Testis (tissue), 3 donors: ENCODE results near the gene HMCN2. TPM values are rescaled to one million over a fixed set of nuclear protein-coding genes. Genes with fewer than 3 reads are reported as not detected.

Source experiments
- DNase-seq: peaks from one replicate; pipeline ENCODE4 v3.0.0-alpha.2; 2019
- H3K27ac ChIP-seq, 2 donors: fragments of 200-600 bp; sonication (generic); one replicate each; pipeline ENCODE4 v1.5.1; 2019
- H3K27me3 ChIP-seq: fragments of 200-600 bp; sonication (generic); one replicate; pipeline ENCODE4 v1.5.1; 2019
- H3K36me3 ChIP-seq: fragments of 200-600 bp; sonication (generic); one replicate; pipeline ENCODE4 v1.5.1; 2017; ENCODE audit warnings: low read depth; ENCODE audit errors: missing control alignments
- H3K4me1 ChIP-seq: fragments of 200-600 bp; sonication (generic); one replicate; pipeline ENCODE4 v1.5.1; 2019
- H3K4me3 ChIP-seq, 2 donors: fragments of 200-600 bp; sonication (generic); one replicate each; pipeline ENCODE4 v1.5.1; 2017 to 2019
- H3K9me3 ChIP-seq: fragments of 200-600 bp; sonication (generic); one replicate; pipeline ENCODE4 v1.5.1; 2017
- CTCF ChIP-seq, 3 experiments: fragments of 450-650 bp in 2 of 3; fragments of 200-600 bp in 1 of 3; sonication (generic) in 1 of 3; IDR thresholded peaks; one replicate each; pipeline ENCODE4 v1.5.1; 2016 to 2019; ENCODE audit warnings: antibody characterized with exemption in 3 of 3, mild to moderate bottlenecking in 2 of 3, moderate library complexity in 1 of 3
- POLR2A ChIP-seq: fragments of 450-650 bp; IDR thresholded peaks from one replicate; pipeline ENCODE4 v1.6.1; 2017; ENCODE audit warnings: antibody characterized with exemption, mild to moderate bottlenecking, moderate library complexity
- WGBS, 2 donors: methylation state at CpG; one replicate each; pipeline ENCODE4 v1.1.5; 2018; 5-methylcytosine and 5-hydroxymethylcytosine counted together
- intact Hi-C: fragments of 100-400 bp; cut with DNase I; formaldehyde crosslinking; loops from one replicate; pipeline ENCODE4 v1.15.1; 2023; ENCODE audit warnings: low total_unique reads
- polyA plus RNA-seq: library from polyadenylated mRNA; stranded (reverse); fragments of 350-450 nt; fragmentation: Illumina TruSeq; extraction: RNeasy Lipid Tissue Mini Kit (QIAGEN cat#74804); gene quantifications from one replicate; pipeline ENCODE4 v1.2.3, GENCODE V29; 2014; ENCODE audit warnings: low read depth, low replicate concordance; ENCODE audit not compliant: insufficient read depth
- total RNA-seq, 2 donors: library from RNA; depleted of rRNA; stranded (reverse); fragments of >200 nt; gene quantifications; one replicate each; pipeline ENCODE4 v1.2.3, GENCODE V29; 2016

Gene HMCN2
- total and polyA plus RNA-seq, 3 donors from 2014 or later: 10.2 to 17.7 (median 15.5) TPM

GRCh38 chr9:130310456-130310855 lies 44.9 kb downstream of the HMCN2 start:
- H3K27ac ChIP-seq: no peak overlapping the region
- H3K27me3 ChIP-seq: no peaks in the 10 kb centered on the region
- WGBS, 2 donors: 80 to 96% methylated on average over 3 to 9 of the region's 9 CpGs
- H3K4me1 ChIP-seq: no peaks in the 10 kb centered on the region
- DNase-seq: no peak
- TF ChIP-seq CTCF (IDR thresholded peaks at IDR 0.05) (no peak), POLR2A (no peak)
- intact Hi-C loops: no loop called here
- no peaks in the 10 kb centered on the region for H3K36me3 ChIP-seq
- no peak overlapping the region for H3K4me3 ChIP-seq
- no peaks in the 10 kb centered on the region for H3K9me3 ChIP-seq

- WGBS, 2 donors: 81 to 86% methylated on average over 10 of the region's 10 CpGs
- Histone ChIP-seq H3K4me1 (no peaks in the 10 kb centered on the region), H3K27ac (no peak overlapping the region), H3K27me3 (no peaks in the 10 kb centered on the region), H3K36me3 (no peaks in the 10 kb centered on the region), H3K9me3 (no peaks in the 10 kb centered on the region), H3K4me3 (no peak overlapping the region)
- TF ChIP-seq CTCF (IDR thresholded peaks at IDR 0.05) (no peak), POLR2A (no peak)
- no peak for DNase-seq
- intact Hi-C loops: no loop called here
These were observed 45.4 kb downstream of the HMCN2 start for GRCh38 chr9:130311003-130311402.

GRCh38 chr9:130311408-130312140 lies 46.0 kb downstream of the HMCN2 start:
- WGBS, 2 donors: 68 to 80% methylated on average over 14 of the region's 14 CpGs
- Histone ChIP-seq H3K36me3 (no peaks in the 10 kb centered on the region), H3K27ac (no peak overlapping the region), H3K27me3 (no peaks in the 10 kb centered on the region), H3K4me3 (no peak overlapping the region), H3K4me1 (no peaks in the 10 kb centered on the region), H3K9me3 (no peaks in the 10 kb centered on the region)
- intact Hi-C loops: no loop called here
- TF ChIP-seq POLR2A: no peak
- no peak for TF ChIP-seq CTCF (IDR thresholded peaks at IDR 0.05)
- no peak for DNase-seq

- WGBS, 2 donors: 91% methylated on average over 11 to 16 of the region's 16 CpGs
- H3K27ac ChIP-seq: no peak overlapping the region
- intact Hi-C loops: no loop called here
These were observed 47.7 kb downstream of the HMCN2 start for GRCh38 chr9:130313103-130313858.

More at GRCh38 chr9:130313103-130313858, 47.7 kb downstream of the HMCN2 start:
- H3K4me3 ChIP-seq: no peak overlapping the region
- no peaks in the 10 kb centered on the region for H3K27me3 ChIP-seq
- DNase-seq: no peak
- H3K36me3 ChIP-seq: no peaks in the 10 kb centered on the region
- H3K4me1 ChIP-seq: no peaks in the 10 kb centered on the region
- TF ChIP-seq POLR2A (no peak), CTCF (IDR thresholded peaks at IDR 0.05) (no peak)
- no peaks in the 10 kb centered on the region for H3K9me3 ChIP-seq
